Progenitor cell of endocrine pancreas (in vitro differentiated cells): ENCODE data around the gene PPCDC. TPM values are rescaled to one million over a fixed set of nuclear protein-coding genes. Genes with fewer than 3 reads are reported as not detected.
A peak's percentile ranks its signal among the peaks of the same experiment; 100 is the strongest.

Experiments
- DNase-seq: peaks from one replicate; pipeline ENCODE4 v3.0.0; 2021; ENCODE audit warnings: low spot score; ENCODE audit not compliant: unreplicated experiment
- H3K27ac Mint-ChIP-seq: 2 replicates; pipeline ENCODE4 v1.8.0; 2021; ENCODE audit warnings: mild to moderate bottlenecking, moderate library complexity, mixed read lengths
- H3K27me3 Mint-ChIP-seq: 2 replicates; pipeline ENCODE4 v1.8.0; 2021; ENCODE audit warnings: mixed read lengths
- H3K36me3 Mint-ChIP-seq: 2 replicates; pipeline ENCODE4 v1.8.0; 2022; ENCODE audit warnings: mixed read lengths; ENCODE audit not compliant: insufficient read depth
- H3K4me1 Mint-ChIP-seq: 2 replicates; pipeline ENCODE4 v1.8.0; 2021; ENCODE audit warnings: low read depth, mixed read lengths
- H3K4me3 Mint-ChIP-seq: 2 replicates; pipeline ENCODE4 v1.8.0; 2021; ENCODE audit warnings: low read depth, mild to moderate bottlenecking, moderate library complexity, mixed read lengths
- H3K9me3 Mint-ChIP-seq: 2 replicates; pipeline ENCODE4 v1.8.0; 2021; ENCODE audit warnings: low read depth, mixed read lengths
- total RNA-seq: library from RNA; stranded (reverse); gene quantifications from 2 replicates; pipeline ENCODE4 v1.2.1, GENCODE V29; 2021
- TF ChIP-seq, protein P1 (sequence below): fragments of 200-600 bp; sonication (generic); IDR thresholded peaks from one replicate; pipeline ENCODE4 v1.5.0; 2021; ENCODE audit warnings: antibody characterized with exemption, mild to moderate bottlenecking; ENCODE audit not compliant: unreplicated experiment

The PPCDC gene
- total RNA-seq, 1 donor from 2014 or later = 18.0 TPM

GRCh38 chr15:74982183-74982582 lies 41.2 kb upstream of the PPCDC start:
- Mint-ChIP-seq H3K27ac (no peak overlapping the region), H3K9me3 (no peaks in the 10 kb centered on the region), H3K36me3 (no peaks in the 10 kb centered on the region), H3K4me1 (no peaks in the 10 kb centered on the region), H3K27me3 (peaks cover 37% of the 10 kb centered on the region), H3K4me3 (no peak overlapping the region)
- TF ChIP-seq, protein P1, sequence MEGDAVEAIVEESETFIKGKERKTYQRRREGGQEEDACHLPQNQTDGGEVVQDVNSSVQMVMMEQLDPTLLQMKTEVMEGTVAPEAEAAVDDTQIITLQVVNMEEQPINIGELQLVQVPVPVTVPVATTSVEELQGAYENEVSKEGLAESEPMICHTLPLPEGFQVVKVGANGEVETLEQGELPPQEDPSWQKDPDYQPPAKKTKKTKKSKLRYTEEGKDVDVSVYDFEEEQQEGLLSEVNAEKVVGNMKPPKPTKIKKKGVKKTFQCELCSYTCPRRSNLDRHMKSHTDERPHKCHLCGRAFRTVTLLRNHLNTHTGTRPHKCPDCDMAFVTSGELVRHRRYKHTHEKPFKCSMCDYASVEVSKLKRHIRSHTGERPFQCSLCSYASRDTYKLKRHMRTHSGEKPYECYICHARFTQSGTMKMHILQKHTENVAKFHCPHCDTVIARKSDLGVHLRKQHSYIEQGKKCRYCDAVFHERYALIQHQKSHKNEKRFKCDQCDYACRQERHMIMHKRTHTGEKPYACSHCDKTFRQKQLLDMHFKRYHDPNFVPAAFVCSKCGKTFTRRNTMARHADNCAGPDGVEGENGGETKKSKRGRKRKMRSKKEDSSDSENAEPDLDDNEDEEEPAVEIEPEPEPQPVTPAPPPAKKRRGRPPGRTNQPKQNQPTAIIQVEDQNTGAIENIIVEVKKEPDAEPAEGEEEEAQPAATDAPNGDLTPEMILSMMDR = no peak
- no peak for DNase-seq

DNA sequence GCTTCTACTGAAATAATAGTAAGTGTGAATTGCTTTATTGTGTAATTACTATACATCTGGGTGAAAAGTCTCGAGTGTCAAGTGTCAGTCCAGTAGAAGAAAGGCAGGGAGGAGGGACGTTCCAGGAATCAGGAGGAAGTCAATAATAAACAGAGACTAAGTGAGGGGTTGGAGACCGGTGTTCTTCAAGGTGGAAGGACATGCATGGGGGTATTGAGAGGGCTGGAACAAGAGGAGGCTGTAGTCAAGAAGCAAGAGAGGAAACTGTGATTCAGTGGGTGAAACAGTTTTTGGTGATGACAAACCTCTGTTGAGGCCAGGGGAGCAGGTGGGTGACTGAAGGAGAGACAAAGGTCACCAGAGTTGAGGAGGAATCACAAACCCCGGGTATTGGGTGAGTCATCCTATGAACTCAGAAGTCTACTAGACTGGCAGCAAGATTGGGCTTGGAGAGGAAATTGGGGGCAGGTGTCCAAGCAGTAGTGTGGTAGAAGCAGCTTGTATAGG lies 39.6 kb upstream of the PPCDC start:
- Mint-ChIP-seq H3K27ac (no peak overlapping the region), H3K27me3 (peaks cover 36% of the 10 kb centered on the region), H3K4me1 (no peaks in the 10 kb centered on the region), H3K4me3 (no peak overlapping the region), H3K9me3 (no peaks in the 10 kb centered on the region), H3K36me3 (no peaks in the 10 kb centered on the region)
- no peak for DNase-seq
- TF ChIP-seq, protein P1 = no peak

DNA sequence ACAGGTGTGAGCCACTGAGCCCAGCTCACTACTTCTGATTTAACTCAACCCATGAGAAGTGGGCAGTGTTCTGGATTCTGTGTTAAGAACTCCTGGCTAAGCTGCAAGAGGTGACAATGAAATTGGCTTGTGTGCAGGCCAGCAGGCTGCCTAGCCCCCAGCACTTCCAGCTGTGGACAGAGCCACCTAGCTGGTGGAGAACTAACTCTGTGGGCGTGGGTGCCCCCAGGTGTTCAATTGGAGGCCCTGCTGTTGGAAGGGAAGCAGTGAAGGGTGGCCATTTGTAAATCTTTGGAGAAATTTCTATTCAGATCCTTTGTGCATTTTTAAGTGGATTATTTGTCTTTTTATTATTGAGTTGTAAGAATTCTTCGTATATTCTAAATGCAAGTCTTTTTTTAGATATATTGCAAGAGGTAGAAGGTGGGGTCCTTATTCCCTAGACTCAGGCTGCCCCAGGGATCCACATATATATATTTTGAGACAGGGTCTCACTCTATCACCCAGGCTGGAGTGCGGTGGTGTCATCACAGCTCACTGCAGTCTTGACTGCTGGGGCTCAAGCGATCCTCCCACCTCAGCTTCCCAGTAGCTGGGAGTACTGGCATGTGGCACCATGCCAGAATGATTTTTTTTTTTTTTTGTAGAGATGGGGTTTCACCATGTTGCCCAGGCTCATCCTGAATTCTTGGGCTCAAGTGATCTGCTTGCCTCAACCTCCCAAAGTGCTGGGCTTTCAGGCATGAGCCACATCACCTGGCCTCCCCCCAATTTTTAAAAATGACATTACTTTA lies 35.2 kb upstream of the PPCDC start:
- DNase-seq = peak; percentile 46
- Mint-ChIP-seq H3K4me3 (no peak overlapping the region), H3K36me3 (no peaks in the 10 kb centered on the region), H3K9me3 (no peaks in the 10 kb centered on the region), H3K27ac (no peak overlapping the region), H3K27me3 (peaks cover 45% of the 10 kb centered on the region), H3K4me1 (no peaks in the 10 kb centered on the region)
- TF ChIP-seq, protein P1 = peak; percentile 69

DNA sequence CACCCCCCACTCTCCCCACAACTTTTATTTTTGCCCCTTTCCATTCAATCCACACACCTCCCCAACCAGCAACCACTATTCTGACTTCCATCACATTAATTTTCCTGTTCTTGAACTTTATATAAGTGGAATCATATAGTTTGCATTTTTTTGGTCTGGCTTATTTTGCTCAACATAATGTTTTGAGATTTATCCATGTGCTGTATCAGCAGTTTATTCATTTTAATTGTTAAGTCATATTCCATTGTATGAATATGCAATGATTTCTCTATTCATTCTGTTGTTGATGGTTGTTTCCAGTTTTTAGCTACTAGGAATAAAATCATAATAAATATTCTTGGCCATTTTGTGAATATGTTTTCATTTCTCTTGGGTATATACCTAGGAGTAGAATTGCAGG lies 33.9 kb upstream of the PPCDC start:
- Mint-ChIP-seq H3K27ac (no peak overlapping the region), H3K9me3 (no peaks in the 10 kb centered on the region), H3K36me3 (no peaks in the 10 kb centered on the region), H3K27me3 (peaks cover 38% of the 10 kb centered on the region), H3K4me1 (no peaks in the 10 kb centered on the region), H3K4me3 (no peak overlapping the region)
- TF ChIP-seq, protein P1 = no peak
- DNase-seq = no peak

DNA sequence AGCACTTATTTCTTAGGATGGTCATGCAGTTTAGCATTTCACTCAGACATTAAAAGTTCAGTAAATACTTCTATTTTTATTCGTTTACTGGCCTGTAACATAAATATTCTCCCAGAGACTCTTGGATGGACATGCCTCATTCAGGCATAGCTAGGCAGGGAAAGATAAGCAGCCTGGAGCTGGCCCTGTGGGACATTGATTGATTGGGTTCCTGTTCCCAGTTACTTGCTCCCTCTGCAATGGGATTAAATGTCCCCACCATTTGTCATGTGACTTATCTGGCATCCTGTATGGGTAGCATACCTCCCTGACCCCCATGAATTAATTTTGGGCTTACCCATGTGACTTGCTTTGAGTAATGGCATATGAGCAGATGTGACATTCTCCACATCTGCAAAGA lies 30.8 kb upstream of the PPCDC start:
- no peak overlapping the region for H3K27ac Mint-ChIP-seq
- no peaks in the 10 kb centered on the region for H3K9me3 Mint-ChIP-seq
- DNase-seq = no peak
- H3K4me1 Mint-ChIP-seq = peaks cover 6% of the 10 kb centered on the region
- H3K4me3 Mint-ChIP-seq = no peak overlapping the region
- TF ChIP-seq, protein P1 = no peak
- peaks cover 4% of the 10 kb centered on the region for H3K36me3 Mint-ChIP-seq
- H3K27me3 Mint-ChIP-seq = peaks cover 25% of the 10 kb centered on the region
